GM10248 (cell line): ENCODE measurements around the gene TERB1.

ENCODE experiments used
- CTCF ChIA-PET: fragments of 300-600 bp; sonication (Branson Sonifier 250); formaldehyde crosslinking; extraction: SDS; loops from one replicate; lab custom pipeline; 2021; ENCODE audit warnings: antibody characterized with exemption; lab: Yijun Ruan, JAX
- POLR2A ChIA-PET: fragments of 350-650 bp; sonication (Branson Sonifier 250); formaldehyde crosslinking; extraction: SDS; loops from one replicate; lab custom pipeline; 2020; ENCODE audit warnings: antibody characterized with exemption; lab: Yijun Ruan, JAX
- DNase-seq: peaks from one replicate; pipeline ENCODE4 v3.0.0; 2012; ENCODE audit errors: extremely low spot score
- TF ChIP-seq, protein P1 (sequence below): IDR thresholded peaks from 2 replicates; pipeline ENCODE4 v1.5.1; 2012; ENCODE audit warnings: mild to moderate bottlenecking, low read depth; ENCODE audit errors: extremely low read depth, missing control alignments, control extremely low read depth

The TERB1 gene

DNA sequence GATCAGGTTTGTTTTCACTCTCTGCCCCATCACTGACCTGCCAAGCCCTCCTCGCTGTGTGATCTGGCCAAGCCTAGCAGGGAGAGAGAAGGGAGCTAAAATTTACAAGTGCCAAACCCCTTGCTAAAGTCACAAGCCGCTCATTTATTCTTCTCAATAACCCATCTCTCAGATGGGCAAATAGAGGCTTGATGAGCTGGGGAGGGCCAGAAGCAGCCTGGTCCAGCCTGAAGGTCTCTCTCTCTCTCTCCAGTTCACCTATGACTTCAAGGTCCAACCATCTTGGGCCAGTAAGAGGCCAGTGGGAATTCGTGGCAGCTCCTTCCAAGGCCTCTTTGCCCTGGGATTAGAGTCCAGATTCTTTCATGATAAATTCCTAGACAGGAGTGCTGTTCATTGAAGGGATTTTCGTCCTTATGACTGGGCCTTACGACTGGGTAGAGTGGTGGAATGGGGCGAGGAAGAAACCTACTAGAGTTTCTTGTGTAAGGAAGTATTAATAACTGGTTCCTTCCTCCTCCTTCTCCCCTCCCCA lies 46.2 kb upstream of the TERB1 start:
- no peak for DNase-seq
- TF ChIP-seq, protein P1, sequence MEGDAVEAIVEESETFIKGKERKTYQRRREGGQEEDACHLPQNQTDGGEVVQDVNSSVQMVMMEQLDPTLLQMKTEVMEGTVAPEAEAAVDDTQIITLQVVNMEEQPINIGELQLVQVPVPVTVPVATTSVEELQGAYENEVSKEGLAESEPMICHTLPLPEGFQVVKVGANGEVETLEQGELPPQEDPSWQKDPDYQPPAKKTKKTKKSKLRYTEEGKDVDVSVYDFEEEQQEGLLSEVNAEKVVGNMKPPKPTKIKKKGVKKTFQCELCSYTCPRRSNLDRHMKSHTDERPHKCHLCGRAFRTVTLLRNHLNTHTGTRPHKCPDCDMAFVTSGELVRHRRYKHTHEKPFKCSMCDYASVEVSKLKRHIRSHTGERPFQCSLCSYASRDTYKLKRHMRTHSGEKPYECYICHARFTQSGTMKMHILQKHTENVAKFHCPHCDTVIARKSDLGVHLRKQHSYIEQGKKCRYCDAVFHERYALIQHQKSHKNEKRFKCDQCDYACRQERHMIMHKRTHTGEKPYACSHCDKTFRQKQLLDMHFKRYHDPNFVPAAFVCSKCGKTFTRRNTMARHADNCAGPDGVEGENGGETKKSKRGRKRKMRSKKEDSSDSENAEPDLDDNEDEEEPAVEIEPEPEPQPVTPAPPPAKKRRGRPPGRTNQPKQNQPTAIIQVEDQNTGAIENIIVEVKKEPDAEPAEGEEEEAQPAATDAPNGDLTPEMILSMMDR, result no peak
- ChIA-PET CTCF (interaction anchor here (1.0 to 16.2 kb wide), 6 partner anchors 13 to 196 kb away, joined by 3 to 176 read pairs (median 4); partner anchors contain the start of gene NAE1), POLR2A (no interaction called here)

DNA sequence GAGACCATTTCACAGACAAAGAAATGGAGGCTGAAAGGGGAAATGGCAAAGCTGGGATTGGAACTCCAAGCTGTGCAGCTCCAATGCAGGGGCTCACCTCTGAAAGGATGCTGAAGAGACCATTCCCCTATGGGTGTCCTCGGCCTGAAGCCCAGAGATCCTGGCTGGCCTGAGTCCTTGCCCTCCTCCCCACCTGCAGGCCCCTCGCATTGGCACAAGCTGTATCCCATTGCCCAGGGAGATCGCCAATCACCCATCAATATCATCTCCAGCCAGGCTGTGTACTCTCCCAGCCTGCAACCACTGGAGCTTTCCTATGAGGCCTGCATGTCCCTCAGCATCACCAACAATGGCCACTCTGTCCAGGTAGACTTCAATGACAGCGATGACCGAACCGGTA lies 45.4 kb upstream of the TERB1 start:
- TF ChIP-seq, protein P1, result no peak
- no peak for DNase-seq
- ChIA-PET CTCF (interaction anchor here (0.7 to 16.2 kb wide), 6 partner anchors 13 to 238 kb away, joined by 3 to 176 read pairs (median 4); partner anchors contain the start of gene NAE1), POLR2A (no interaction called here)

DNA sequence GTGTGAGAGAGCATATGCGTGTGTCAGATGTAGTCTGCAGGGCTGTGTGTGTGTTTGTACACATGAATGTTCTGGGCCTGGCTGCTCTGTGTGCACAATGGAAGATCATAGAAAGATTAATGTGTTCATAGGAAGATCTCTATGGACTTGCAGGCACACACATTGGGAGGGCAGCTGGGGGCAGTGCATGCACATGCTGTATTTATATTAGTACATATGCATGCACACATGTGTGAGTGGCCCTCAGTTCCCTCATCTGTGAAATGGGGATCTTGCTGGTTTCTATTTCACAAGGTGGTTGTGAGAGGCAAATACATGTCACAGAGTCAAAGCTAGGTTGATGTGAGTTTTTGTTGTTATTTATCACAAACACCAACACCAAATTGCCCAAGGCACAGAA lies 44.9 kb upstream of the TERB1 start:
- CTCF ChIA-PET, result interaction anchor here (0.7 to 16.2 kb wide), 4 partner anchors 16 to 238 kb away, joined by 3 to 176 read pairs (median 37); partner anchors contain the start of gene NAE1
- TF ChIP-seq, protein P1, result no peak
- POLR2A ChIA-PET, result no interaction called here
- no peak for DNase-seq

DNA sequence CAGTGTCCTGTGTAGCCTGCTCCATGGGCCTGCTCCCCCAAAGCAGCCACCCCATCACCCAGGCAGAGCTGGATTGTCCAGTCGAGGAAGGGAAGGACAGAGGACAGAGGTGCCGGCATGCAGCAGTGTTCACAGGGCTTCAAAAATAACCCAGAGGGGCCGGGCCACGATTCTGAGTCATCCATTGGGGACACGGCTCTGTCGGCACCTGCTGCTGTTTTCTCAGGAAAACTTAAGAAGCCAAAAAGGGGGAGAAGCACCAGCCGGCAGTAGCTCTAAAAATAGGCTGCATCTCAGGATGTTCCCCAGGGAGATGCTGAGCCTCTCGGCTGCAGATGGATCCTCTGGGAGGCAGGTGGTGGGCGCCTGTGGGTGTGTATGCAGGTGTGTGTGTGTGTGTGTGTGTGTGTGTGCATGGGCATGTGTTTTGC lies 44.4 kb upstream of the TERB1 start:
- ChIA-PET POLR2A (no interaction called here), CTCF (interaction anchor here (2.1 to 16.2 kb wide), 3 partner anchors 16 to 27 kb away, joined by 6 to 176 read pairs (median 68); partner anchors contain the start of gene NAE1)
- DNase-seq, result no peak
- TF ChIP-seq, protein P1, result no peak

DNA sequence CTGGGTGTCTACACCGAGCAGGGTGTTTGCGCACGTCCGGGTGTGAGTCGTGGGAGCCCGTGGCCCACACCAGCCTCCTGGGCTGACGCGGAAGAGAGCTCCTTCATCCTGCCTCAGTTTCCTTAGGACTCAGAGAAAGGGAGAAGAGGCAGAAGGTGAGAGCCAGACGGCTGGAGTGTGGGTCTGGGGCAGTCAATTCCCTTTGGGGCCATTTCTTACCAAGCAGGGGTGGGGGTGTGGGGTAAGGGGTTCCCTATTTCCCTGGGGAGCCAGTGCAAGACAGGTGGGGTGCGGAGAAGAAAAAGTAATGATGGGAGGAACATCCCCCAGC lies 43.7 kb upstream of the TERB1 start:
- no peak for DNase-seq
- ChIA-PET POLR2A (no interaction called here), CTCF (interaction anchor here (8.2 to 16.2 kb wide), 2 partner anchors 15 to 23 kb away, joined by 68 to 176 read pairs; partner anchors contain the start of gene NAE1)
- TF ChIP-seq, protein P1, result no peak

DNA sequence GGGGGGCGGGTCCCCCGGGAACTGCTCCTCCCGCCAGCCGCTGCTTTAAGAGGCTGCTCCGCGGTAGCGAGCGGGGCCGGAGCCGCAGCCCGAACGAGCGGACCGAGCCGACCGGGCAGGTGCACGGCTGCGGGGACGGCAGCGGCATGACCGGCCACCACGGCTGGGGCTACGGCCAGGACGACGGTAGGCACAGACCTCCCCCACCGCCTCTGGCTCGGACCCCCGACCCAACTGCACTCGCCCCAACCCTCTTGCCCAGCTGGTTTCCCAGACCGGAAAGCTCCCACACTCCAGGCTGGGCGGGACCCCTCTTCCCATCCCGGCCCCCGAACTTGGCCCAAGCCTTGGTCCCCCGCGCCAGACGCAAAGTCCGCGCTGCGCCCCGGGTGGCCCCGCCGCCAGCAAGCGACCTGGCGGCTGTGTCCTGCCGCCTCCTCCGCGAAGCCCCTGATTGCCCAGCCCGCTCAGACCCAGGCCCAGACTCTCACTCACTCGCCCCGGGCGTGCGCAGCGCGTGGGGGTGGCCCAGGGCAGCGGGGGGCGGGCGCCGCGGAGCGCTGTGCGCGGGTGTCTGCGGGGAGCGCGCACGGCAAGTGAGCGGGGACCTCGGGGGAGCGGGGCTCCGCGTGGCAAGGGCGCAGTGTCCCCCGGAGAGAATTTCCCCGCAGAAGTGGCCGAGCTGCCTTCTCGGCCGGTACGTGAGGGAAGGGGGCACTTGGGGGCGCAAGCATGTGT lies 43.1 kb upstream of the TERB1 start, which contains the start of gene CA7:
CA7 (plus strand) TSS at position 73 of the 738 bp plus-strand sequence; CDS start at position 147, 74 bp downstream.
- CTCF ChIA-PET, result interaction anchor here (1.0 to 16.2 kb wide), 4 partner anchors 14 to 28 kb away, joined by 3 to 176 read pairs (median 36); partner anchors contain the start of gene NAE1
- TF ChIP-seq, protein P1, result no peak
- POLR2A ChIA-PET, result no interaction called here
- DNase-seq, result no peak
